OCI-LY3 (cell line): ENCODE measurements around the gene MAGI2.

Experiments used
- H2AFZ ChIP-seq: fragments of 200-600, 300-600 bp; shearing (Covaris generic); 2 replicates; pipeline ENCODE4 v1.6.0; 2014; ENCODE audit warnings: antibody characterized with exemption, low read depth, low read length
- H3K27ac ChIP-seq: fragments of 200-600, 300-600 bp; sonication (generic); 2 replicates; pipeline ENCODE4 v1.5.1; 2014; ENCODE audit warnings: mild to moderate bottlenecking, low read length, moderate library complexity, mixed read lengths
- H3K27me3 ChIP-seq: fragments of 200-600, 300-600 bp; sonication (generic); 2 replicates; pipeline ENCODE4 v1.6.1; 2014; ENCODE audit warnings: low read depth, low read length, mixed read lengths
- H3K36me3 ChIP-seq: fragments of 200-600, 300-600 bp; sonication (generic); replicated peaks from 2 replicates; pipeline ENCODE3; 2014; ENCODE audit warnings: low read depth, low read length, mixed read lengths
- H3K4me1 ChIP-seq: fragments of 300-600, 200-600 bp; sonication (generic); 2 replicates; pipeline ENCODE4 v1.6.1; 2014; ENCODE audit warnings: low read length, mixed read lengths
- H3K4me2 ChIP-seq: fragments of 200-600, 300-600 bp; sonication (generic); 2 replicates; pipeline ENCODE4 v1.6.1; 2014; ENCODE audit warnings: low read length, mixed read lengths
- H3K4me3 ChIP-seq: fragments of 300-600, 200-600 bp; sonication (generic); 2 replicates; pipeline ENCODE4 v1.5.1; 2014; ENCODE audit warnings: antibody characterized with exemption, mild to moderate bottlenecking, low read length, moderate library complexity
- H3K79me2 ChIP-seq: fragments of 300-600, 200-600 bp; shearing (Covaris generic); 2 replicates; pipeline ENCODE4 v1.6.1; 2014; ENCODE audit warnings: mild to moderate bottlenecking, low read length, mixed read lengths
- H3K9ac ChIP-seq: fragments of 300-600, 200-600 bp; shearing (Covaris generic); 2 replicates; pipeline ENCODE4 v1.6.0; 2014; ENCODE audit warnings: mild to moderate bottlenecking, low read length, moderate library complexity
- H3K9me3 ChIP-seq: fragments of 200-600, 300-600 bp; shearing (Covaris generic); 2 replicates; pipeline ENCODE4 v1.6.1; 2014; ENCODE audit warnings: low read length, mixed read lengths; ENCODE audit not compliant: insufficient read depth
- H4K20me1 ChIP-seq: fragments of 200-600, 300-600 bp; sonication (generic); 2 replicates; pipeline ENCODE4 v1.6.1; 2016; ENCODE audit warnings: low read length, mixed read lengths; ENCODE audit not compliant: insufficient read depth
- EZH2phosphoT487 ChIP-seq: fragments of 200-600 bp; shearing (Covaris generic); IDR thresholded peaks from 2 replicates; pipeline ENCODE4 v1.6.1; 2018; ENCODE audit warnings: antibody characterized with exemption, mixed run types, low read depth
- TF ChIP-seq, protein P1 (sequence below): fragments of 200-600, 300-600 bp; sonication (generic); IDR thresholded peaks from 2 replicates; pipeline ENCODE4 v1.5.1; 2014; ENCODE audit warnings: antibody characterized with exemption, low read length, low read depth

Gene MAGI2

DNA sequence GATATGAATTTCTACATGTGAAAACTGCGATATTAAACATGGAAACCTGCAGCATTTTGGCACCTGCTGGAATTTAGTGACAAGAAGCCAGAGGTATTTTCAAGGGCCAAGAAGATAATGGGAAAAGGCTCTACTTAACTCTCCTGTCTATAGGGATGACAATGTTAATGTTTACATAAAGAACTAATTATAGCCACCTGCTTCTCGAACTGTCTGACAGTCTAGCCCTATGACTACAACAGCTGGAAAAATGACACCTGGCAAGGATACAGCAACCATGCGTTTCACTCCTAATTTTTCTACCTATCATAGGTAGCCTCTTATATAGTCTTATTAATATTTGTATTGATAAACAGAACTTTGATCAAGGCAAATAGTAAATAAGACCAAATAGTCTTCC is 49.6 kb downstream of the MAGI2 start:
- Histone ChIP-seq H3K4me2 (no peak overlapping the region), H3K27me3 (no peaks in the 10 kb centered on the region), H3K9ac (no peak overlapping the region), H3K4me1 (no peaks in the 10 kb centered on the region), H3K36me3 (no peaks in the 10 kb centered on the region), H3K27ac (no peak overlapping the region), H4K20me1 (no peaks in the 10 kb centered on the region), H2AFZ (no peak overlapping the region), H3K9me3 (no peaks in the 10 kb centered on the region), H3K79me2 (no peaks in the 10 kb centered on the region), H3K4me3 (no peak overlapping the region)
- TF ChIP-seq, protein P1, sequence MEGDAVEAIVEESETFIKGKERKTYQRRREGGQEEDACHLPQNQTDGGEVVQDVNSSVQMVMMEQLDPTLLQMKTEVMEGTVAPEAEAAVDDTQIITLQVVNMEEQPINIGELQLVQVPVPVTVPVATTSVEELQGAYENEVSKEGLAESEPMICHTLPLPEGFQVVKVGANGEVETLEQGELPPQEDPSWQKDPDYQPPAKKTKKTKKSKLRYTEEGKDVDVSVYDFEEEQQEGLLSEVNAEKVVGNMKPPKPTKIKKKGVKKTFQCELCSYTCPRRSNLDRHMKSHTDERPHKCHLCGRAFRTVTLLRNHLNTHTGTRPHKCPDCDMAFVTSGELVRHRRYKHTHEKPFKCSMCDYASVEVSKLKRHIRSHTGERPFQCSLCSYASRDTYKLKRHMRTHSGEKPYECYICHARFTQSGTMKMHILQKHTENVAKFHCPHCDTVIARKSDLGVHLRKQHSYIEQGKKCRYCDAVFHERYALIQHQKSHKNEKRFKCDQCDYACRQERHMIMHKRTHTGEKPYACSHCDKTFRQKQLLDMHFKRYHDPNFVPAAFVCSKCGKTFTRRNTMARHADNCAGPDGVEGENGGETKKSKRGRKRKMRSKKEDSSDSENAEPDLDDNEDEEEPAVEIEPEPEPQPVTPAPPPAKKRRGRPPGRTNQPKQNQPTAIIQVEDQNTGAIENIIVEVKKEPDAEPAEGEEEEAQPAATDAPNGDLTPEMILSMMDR = no peak
- no peak for TF ChIP-seq EZH2phosphoT487

DNA sequence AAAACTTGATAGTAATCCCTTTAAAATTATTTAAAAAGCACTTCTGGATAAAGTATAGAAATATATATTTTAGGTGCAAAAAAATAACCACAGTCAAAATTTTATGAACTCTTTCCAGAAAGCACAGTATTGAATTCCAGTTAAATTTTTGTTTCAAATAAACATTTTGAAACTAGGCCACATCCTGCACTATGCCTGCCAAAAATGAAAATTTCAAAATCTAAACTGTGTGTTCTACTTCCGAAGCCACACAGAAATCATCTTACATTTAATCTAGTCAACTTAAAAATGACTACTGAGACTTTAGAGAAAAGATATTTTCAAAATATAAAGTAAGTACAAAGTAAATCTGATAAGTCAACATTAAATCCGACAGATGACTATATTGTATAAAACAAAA is 50.0 kb downstream of the MAGI2 start:
- TF ChIP-seq, protein P1 = no peak
- no peak for TF ChIP-seq EZH2phosphoT487
- Histone ChIP-seq H3K36me3 (no peaks in the 10 kb centered on the region), H3K9ac (no peak overlapping the region), H3K79me2 (no peaks in the 10 kb centered on the region), H3K4me3 (no peak overlapping the region), H3K9me3 (no peaks in the 10 kb centered on the region), H3K4me1 (no peaks in the 10 kb centered on the region), H3K27me3 (no peaks in the 10 kb centered on the region), H2AFZ (no peak overlapping the region), H3K27ac (no peak overlapping the region), H3K4me2 (no peak overlapping the region), H4K20me1 (no peaks in the 10 kb centered on the region)

DNA sequence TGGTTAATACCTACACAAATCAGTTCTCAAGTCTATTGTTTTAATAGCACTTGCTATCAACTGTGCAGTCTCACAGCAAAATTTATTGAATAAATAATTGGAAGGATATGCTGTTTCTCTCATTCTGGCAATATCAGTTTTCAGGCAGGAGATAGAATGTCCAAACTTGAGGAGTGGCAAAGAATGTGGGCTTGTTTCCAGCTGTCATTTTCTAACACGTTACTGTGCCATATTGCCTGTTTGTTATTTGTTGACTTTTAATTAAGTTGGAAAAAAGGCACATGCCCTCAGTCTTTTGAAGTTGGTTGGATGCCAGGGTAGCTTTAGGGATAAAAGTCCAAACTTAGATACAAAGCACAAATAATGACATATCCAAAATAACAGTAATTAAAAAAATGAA is 52.2 kb downstream of the MAGI2 start:
- Histone ChIP-seq H4K20me1 (no peaks in the 10 kb centered on the region), H3K9me3 (no peaks in the 10 kb centered on the region), H3K27me3 (no peaks in the 10 kb centered on the region), H3K36me3 (no peaks in the 10 kb centered on the region), H3K9ac (no peak overlapping the region), H3K4me3 (no peak overlapping the region), H3K4me2 (no peak overlapping the region), H3K27ac (no peak overlapping the region), H3K4me1 (no peaks in the 10 kb centered on the region), H3K79me2 (no peaks in the 10 kb centered on the region), H2AFZ (no peak overlapping the region)
- no peak for TF ChIP-seq EZH2phosphoT487
- TF ChIP-seq, protein P1 = no peak

DNA sequence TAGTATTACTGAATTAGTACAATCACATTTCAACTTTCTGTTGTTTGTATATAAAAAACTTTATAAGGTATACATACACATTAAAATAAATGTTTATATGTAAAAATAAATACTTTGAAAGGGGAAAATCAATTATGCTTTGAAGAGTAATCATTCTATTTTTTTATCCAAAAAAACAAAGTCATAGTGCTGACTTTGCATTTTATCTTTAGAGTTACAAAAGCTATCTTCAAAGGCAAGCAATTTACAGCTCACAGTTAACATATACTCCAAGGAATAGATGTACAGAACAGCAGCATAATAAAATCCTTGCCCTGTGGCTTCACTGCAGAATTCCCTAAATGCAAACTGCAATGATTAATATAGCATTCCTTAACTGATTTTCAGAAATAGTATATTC is 53.2 kb downstream of the MAGI2 start:
- H3K27ac ChIP-seq = no peak overlapping the region
- H3K27me3 ChIP-seq = no peaks in the 10 kb centered on the region
- H3K4me1 ChIP-seq = no peaks in the 10 kb centered on the region
- H3K9ac ChIP-seq = no peak overlapping the region
- TF ChIP-seq, protein P1 = no peak
- TF ChIP-seq EZH2phosphoT487 = no peak
- no peaks in the 10 kb centered on the region for H4K20me1 ChIP-seq
- no peaks in the 10 kb centered on the region for H3K9me3 ChIP-seq
- H3K79me2 ChIP-seq = no peaks in the 10 kb centered on the region
- no peaks in the 10 kb centered on the region for H3K36me3 ChIP-seq
- no peak overlapping the region for H2AFZ ChIP-seq
- no peak overlapping the region for H3K4me2 ChIP-seq
- H3K4me3 ChIP-seq = no peak overlapping the region
